Measurements from ENCODE around the gene GHRH.

Gene GHRH

GRCh38 chr20:37222086-37222485 lies 39.5 kb downstream of the GHRH start:
- TF ChIP-seq, protein P1, sequence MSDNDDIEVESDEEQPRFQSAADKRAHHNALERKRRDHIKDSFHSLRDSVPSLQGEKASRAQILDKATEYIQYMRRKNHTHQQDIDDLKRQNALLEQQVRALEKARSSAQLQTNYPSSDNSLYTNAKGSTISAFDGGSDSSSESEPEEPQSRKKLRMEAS (IDR thresholded peaks at IDR 0.05) = no peak
- no peak for TF ChIP-seq ZBTB7A (IDR thresholded peaks at IDR 0.05; ENCODE audit: low read depth)
- no peak for TF ChIP-seq EGR1 (IDR thresholded peaks at IDR 0.05)
- no peak for TF ChIP-seq TAF1 (IDR thresholded peaks at IDR 0.05; ENCODE audit: low read depth)
- no peak for TF ChIP-seq EP300 (IDR thresholded peaks at IDR 0.05; ENCODE audit: borderline replicate concordance)
- TF ChIP-seq TEAD4 (IDR thresholded peaks at IDR 0.05) = no peak
- TF ChIP-seq, protein P2, sequence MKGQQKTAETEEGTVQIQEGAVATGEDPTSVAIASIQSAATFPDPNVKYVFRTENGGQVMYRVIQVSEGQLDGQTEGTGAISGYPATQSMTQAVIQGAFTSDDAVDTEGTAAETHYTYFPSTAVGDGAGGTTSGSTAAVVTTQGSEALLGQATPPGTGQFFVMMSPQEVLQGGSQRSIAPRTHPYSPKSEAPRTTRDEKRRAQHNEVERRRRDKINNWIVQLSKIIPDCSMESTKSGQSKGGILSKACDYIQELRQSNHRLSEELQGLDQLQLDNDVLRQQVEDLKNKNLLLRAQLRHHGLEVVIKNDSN (IDR thresholded peaks at IDR 0.05) = no peak
- no peak for TF ChIP-seq RAD21 (IDR thresholded peaks at IDR 0.05; ENCODE audit: low read depth)
- no peak for TF ChIP-seq CREB1 (IDR thresholded peaks at IDR 0.05; ENCODE audit: low read depth)
- no peak for TF ChIP-seq CEBPB (IDR thresholded peaks at IDR 0.05)
- TF ChIP-seq FOXM1 (IDR thresholded peaks at IDR 0.05; ENCODE audit: borderline replicate concordance, low read depth) = no peak
- TF ChIP-seq TCF12 (IDR thresholded peaks at IDR 0.05; ENCODE audit: low read depth) = no peak
- no peak for TF ChIP-seq NFIC (IDR thresholded peaks at IDR 0.05)
- no peak for TF ChIP-seq YY1 (IDR thresholded peaks at IDR 0.05; ENCODE audit: low read depth)
- TF ChIP-seq REST (IDR thresholded peaks at IDR 0.05; ENCODE audit: low read depth) = no peak

DNA sequence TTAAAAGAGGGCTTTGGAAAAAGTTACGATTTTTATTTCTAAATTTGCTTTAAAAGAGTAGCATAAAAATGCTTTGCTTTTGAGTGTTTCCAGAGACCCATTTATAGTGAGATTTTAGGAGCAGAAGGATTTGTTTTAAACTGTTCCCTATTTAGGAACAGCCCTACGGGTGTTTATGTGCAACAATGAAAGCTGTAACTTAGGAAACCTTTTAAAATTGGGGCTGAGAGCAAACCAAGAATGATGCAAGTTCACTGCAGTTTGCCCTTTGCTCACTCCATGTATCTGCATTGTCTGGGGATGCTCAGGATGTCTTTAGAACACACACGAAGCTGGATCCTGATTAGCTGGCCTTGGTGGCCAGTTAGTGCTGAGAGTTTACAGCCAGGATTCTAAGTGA lies 40.9 kb downstream of the GHRH start:
- no peak for TF ChIP-seq CREB1 (IDR thresholded peaks at IDR 0.05; ENCODE audit: low read depth)
- no peak for TF ChIP-seq FOXM1 (IDR thresholded peaks at IDR 0.05; ENCODE audit: borderline replicate concordance, low read depth)

DNA sequence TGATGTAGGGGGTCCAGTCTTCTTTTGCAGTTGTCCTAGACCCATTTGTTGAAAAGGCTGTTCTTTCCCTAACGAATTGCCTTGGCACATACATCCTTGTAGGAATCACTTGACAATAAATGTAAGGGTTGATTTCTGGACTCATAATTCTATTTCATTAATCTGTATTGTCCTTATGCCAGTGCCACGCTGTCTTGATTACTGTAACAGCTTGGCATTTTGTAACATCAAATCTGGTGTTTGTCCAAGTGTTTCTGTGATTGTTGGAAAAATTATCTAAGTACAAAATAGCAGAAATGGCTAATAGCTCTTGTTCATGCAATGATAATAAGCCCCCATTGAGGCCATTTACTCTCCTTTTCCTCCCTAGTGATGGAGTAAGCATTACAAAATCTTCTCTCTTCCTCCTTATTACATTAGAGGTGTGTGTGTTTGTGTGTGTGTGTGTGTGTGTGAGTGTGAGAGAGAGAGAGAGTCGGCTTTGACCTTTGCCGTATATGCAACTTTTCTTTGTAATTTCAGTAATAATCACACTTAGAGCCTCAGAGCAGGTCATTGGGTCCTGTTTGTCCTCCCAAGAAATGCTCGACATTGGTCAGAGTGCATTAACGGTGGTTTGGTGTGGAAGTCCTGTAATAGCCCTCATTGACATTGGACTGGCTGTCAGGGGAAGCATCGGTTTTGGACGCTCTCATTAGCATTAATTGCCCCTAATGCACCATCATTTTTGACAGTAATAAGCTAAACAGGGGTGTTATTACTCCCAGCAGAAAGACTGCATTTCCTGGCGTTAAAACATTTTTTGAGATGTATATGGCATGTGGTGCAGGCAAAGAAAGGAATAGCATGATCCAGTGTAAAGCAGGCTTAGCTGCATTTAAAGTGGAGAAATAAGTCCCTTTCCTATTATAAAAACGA lies 41.6 kb downstream of the GHRH start:
- TF ChIP-seq FOXM1 (IDR thresholded peaks at IDR 0.05; ENCODE audit: borderline replicate concordance, low read depth) (no peak), ZBTB7A (IDR thresholded peaks at IDR 0.05; ENCODE audit: low read depth) (no peak), TAF1 (IDR thresholded peaks at IDR 0.05; ENCODE audit: low read depth) (no peak), EP300 (IDR thresholded peaks at IDR 0.05; ENCODE audit: borderline replicate concordance) (no peak), REST (IDR thresholded peaks at IDR 0.05; ENCODE audit: low read depth) (no peak), EGR1 (IDR thresholded peaks at IDR 0.05) (no peak), NFIC (IDR thresholded peaks at IDR 0.05) (no peak), CREB1 (IDR thresholded peaks at IDR 0.05; ENCODE audit: low read depth) (no peak), TCF12 (IDR thresholded peaks at IDR 0.05; ENCODE audit: low read depth) (no peak), TEAD4 (IDR thresholded peaks at IDR 0.05) (no peak)
- TF ChIP-seq, protein P1 (IDR thresholded peaks at IDR 0.05) = no peak

- TF ChIP-seq EGR1 (IDR thresholded peaks at IDR 0.05) = no peak
- no peak for TF ChIP-seq TAF1 (IDR thresholded peaks at IDR 0.05; ENCODE audit: low read depth)
- TF ChIP-seq REST (IDR thresholded peaks at IDR 0.05; ENCODE audit: low read depth) = no peak
- no peak for TF ChIP-seq TEAD4 (IDR thresholded peaks at IDR 0.05)
These were observed 42.6 kb downstream of the GHRH start for GRCh38 chr20:37218976-37219375.

- TF ChIP-seq TEAD4 (IDR thresholded peaks at IDR 0.05) (no peak), TCF12 (IDR thresholded peaks at IDR 0.05; ENCODE audit: low read depth) (no peak), EGR1 (IDR thresholded peaks at IDR 0.05) (no peak), CREB1 (IDR thresholded peaks at IDR 0.05; ENCODE audit: low read depth) (no peak), NFIC (IDR thresholded peaks at IDR 0.05) (no peak), TAF1 (IDR thresholded peaks at IDR 0.05; ENCODE audit: low read depth) (no peak), YY1 (IDR thresholded peaks at IDR 0.05; ENCODE audit: low read depth) (no peak), ZBTB7A (IDR thresholded peaks at IDR 0.05; ENCODE audit: low read depth) (no peak), RAD21 (IDR thresholded peaks at IDR 0.05; ENCODE audit: low read depth) (no peak), CEBPB (IDR thresholded peaks at IDR 0.05) (no peak), FOXM1 (IDR thresholded peaks at IDR 0.05; ENCODE audit: borderline replicate concordance, low read depth) (no peak), EP300 (IDR thresholded peaks at IDR 0.05; ENCODE audit: borderline replicate concordance) (no peak)
- TF ChIP-seq, protein P2 (IDR thresholded peaks at IDR 0.05) = no peak
- TF ChIP-seq, protein P1 (IDR thresholded peaks at IDR 0.05) = no peak
These were observed 43.2 kb downstream of the GHRH start for GRCh38 chr20:37218441-37218840.
